Activated CD4-positive, alpha-beta T cell treated with anti-CD3 and anti-CD28 coated beads for 48 hours (primary cell): Measurements from ENCODE around the gene CD28.

Experiments
- DNase-seq: peaks from one replicate; pipeline ENCODE4 v3.0.0-alpha.2; 2020

CD28 gene

GRCh38 chr2:203706403-203706802 lies at the start of gene CD28:
CD28 (plus strand) TSS chr2:203706639; CDS start chr2:203706697, 58 bp downstream.
- peak; percentile 92 for DNase-seq

DNA sequence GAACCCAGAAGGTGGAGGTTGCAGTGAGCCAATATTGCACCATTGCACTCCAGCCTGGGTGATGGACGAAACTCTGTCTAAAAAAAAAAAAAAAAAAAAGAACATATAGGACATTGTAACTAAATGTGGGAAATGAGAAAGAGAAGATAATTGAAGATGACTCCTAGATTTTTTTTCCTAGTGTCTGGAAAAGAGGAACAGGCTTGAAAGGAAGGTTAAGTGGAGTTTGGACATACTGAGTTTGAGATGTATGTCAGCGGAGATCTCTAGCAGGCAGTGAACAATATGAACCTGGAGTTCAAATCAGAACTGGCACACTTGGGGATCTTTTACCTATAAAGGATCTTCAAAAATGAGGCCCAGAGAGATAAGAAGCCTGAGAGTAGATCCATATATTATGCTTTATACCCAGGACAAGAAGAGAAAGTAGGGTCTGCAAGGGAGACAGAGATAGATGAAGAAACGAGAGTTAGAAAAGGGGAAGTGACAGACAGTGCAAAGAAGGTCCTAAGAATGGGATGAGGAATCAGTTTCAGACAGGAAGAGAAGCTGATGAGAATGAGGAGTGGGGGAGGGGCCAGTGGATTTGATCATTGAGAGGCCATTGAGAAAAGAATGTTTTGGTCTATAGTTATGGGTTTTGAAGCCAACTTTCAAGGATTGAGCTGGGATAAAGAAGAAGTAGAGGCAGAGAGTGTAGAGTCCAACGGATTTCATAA lies 46.9 kb upstream of the CD28 start:
- no peak for DNase-seq

DNA sequence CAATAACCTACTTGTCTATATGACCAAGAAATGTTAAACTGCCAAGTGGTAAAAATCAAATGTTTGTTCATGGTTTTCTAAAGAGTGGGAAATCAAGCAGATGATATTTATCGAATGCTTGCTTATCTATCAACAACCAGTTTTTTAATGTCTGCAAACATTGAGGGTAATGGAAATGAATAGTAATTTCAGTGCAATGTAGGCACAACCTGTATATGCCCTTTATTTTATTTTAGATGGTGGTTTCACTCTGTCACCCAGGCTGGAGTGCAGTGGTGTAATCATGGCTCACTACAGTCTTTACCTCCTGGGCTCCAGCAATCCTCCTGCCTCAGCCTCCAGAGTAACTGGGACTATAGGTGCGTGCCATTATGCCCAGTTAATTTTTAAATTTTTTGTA lies 46.0 kb upstream of the CD28 start:
- no peak for DNase-seq

DNA sequence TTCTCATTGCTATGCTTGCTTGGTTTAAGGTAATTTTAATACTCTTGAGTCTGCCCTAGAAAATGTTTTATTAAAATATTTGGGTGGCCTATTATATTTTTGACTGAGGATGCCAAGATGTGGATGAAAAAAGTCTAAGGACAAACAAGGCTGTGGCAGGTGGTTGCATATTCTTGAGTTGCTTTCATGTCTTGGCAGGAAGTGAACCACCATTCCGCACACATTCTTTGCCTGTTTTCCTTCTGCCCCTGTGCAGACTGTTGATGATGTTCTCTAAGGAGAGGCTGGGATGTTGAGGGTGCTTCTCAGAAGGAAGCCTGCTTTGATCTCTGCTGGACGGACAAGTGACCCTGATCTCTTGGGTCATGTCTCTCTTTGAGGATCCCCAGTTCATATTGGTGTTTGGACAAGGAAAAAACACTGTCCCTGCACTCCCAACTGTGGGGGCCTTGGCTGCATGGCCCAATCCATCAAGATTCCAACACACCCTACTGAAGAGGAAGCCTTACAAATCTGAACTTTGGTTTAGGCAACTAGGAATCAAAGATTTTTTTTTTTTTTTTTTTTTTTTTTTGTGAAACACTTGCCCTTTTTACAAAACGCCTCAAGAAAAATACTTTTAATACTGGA lies 45.0 kb upstream of the CD28 start:
- DNase-seq = no peak

GRCh38 chr2:203662487-203662886 lies 44.0 kb upstream of the CD28 start:
- DNase-seq = no peak

DNA sequence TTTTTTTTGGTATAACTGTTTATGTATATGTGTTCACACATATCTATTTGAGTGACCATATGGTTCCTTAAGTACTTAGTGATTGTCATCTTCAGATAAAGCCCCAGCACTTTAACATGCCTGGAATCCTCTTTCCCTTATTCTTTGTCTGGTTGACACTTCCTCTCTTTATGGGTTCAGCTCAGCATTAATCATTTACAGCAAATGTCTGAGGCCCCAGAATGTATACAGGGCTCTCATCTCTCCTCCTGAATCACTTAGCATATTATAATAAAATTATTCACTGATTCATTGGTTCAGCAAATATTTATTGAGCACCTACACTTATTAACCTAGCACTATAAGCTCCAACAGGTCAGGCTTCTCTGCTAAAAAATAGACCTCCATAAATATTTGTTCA lies 43.5 kb upstream of the CD28 start:
- DNase-seq = no peak

GRCh38 chr2:203664029-203664755 lies 42.2 kb upstream of the CD28 start:
- no peak for DNase-seq

DNA sequence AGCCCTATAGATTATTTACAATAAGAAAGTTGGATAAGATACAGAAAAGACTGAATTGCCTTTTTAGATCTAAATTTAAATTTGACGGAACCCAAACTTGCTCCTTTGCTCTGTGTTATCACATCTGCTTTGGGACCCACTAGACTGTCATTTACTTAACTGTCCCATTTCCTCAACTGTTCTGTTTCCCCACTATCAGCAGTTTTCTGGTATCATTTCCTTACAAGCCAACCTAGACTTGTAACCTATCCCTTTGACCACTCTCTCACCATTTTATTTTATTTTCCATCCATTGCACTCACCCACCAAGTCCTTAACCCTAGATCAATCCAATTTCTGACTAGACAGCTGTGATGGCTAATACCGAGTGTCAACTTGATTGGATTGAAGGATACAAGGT lies 38.6 kb upstream of the CD28 start:
- DNase-seq = no peak

- no peak for DNase-seq
Observed at GRCh38 chr2:203669820-203670219, 36.6 kb upstream of the CD28 start.

GRCh38 chr2:203670939-203671338 lies 35.5 kb upstream of the CD28 start:
- DNase-seq = no peak

DNA sequence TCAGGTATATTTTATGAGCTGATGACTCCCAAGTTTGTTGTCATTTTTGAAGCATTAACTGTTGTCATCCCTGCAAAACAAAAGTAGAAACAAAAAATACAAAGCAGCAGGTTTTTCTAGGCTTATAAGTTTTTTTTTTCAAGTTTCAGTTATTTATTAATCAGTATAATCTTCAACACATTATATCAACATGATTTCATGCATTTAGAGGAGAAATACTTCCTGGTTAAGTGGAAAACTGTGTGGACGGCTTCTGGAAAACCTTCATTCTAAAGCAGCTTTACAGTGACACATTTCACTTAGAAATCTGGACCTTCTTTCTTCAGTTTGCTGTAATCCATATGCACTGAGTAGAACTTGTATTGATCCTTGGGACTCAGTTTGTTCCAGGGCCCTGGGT lies 34.6 kb upstream of the CD28 start:
- no peak for DNase-seq

DNA sequence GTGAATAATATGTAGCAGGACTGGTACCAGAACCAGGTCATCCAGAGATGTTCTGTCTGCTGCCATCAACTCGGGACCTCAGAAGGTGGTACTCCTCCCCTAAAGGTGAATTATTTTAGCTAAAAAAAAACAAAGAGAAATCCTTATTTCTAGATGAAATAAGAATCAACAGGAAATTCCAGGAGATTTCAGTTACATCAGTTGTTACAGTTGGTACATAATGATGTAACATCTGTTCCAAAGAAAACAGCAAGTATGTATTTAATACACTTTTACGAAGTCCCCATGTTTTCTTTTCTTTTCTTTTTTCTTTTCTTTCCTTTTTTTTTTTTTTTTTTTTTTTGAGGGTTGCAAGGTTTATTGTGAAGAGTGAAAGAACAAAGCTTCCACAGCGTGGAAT lies 33.6 kb upstream of the CD28 start:
- DNase-seq = no peak

DNA sequence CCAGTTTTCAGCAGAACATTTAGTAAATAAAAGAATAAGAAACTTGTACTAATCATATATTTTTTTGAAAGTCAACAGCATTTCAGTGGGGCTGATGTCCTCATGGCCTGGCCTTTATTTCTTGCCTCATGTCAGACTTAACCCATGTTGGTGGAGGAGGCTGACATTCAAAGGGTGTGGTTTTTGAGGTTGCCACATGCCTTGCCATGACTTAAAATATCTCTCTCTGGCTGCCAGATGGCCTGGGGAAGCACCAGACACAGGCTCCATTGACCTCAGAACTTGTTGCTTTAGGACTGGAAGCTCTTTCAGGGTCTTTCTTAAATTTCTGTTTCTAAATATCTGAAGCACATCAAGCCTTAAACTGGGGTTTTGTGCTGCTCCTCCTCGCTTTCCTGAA lies 32.5 kb upstream of the CD28 start:
- DNase-seq = peak; percentile 57

- no peak for DNase-seq
Observed at GRCh38 chr2:203675086-203675485, 31.4 kb upstream of the CD28 start.

GRCh38 chr2:203678971-203679370 lies 27.5 kb upstream of the CD28 start:
- no peak for DNase-seq

DNA sequence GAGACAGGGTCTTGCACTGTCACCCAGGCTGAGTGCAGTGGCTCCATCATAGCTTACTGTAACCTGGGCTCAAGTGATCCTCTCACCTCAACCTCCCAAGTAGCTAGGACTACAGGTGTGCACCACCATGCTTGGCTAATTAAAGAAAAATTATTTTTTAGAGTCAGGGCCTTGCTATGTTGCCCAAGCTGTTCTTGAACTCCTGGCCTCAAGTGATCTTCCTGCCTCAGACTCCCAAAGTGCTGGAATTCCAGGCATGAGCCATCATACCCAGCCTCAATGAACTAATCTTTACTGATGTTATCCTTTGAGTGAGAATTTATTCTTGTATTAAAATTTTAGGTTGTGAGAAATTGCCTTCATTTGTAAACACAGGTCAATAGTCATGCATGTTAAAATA lies 27.0 kb upstream of the CD28 start:
- DNase-seq = no peak

GRCh38 chr2:203681978-203682377 lies 24.5 kb upstream of the CD28 start:
- peak; percentile 12 for DNase-seq

- no peak for DNase-seq
Observed at GRCh38 chr2:203682688-203683130, 23.7 kb upstream of the CD28 start.

GRCh38 chr2:203683421-203683820 lies 23.0 kb upstream of the CD28 start:
- DNase-seq = no peak

- DNase-seq = peak; percentile 55
Observed at GRCh38 chr2:203683932-203684556, 22.4 kb upstream of the CD28 start.

- DNase-seq = no peak
Observed at GRCh38 chr2:203685081-203685621, 21.3 kb upstream of the CD28 start.

GRCh38 chr2:203685789-203686420 lies 20.5 kb upstream of the CD28 start:
- DNase-seq = no peak

- no peak for DNase-seq
Observed at GRCh38 chr2:203687165-203687564, 19.3 kb upstream of the CD28 start.
